ENCODE results near the gene MCC.

DNA sequence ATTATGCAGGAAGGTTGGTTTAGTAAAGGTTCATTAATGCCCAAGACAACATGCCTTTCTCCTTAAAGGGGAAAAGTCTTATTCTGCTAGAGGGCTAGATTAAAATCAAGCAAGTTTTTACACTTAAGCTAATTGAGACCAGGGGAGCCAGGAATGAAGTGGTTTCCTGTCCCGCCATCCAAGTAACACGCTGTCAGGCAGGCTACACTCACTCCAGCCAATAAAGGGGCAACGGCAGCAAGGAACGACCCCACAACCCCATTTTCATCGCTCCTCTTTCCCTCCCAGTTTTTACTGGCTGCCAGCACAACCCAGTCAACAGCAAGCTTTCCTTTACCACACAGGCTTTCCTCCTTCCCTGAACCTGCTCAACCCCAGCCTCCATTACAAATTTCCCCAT lies 286.5 kb downstream of the MCC start:
- TF ChIP-seq CTCF (conservative IDR thresholded peaks at IDR 0.05; ENCODE audit: low read depth, low read length) (no peak), USF2 (IDR thresholded peaks at IDR 0.05; ENCODE audit: low read depth, low read length) (no peak), POLR2A (IDR thresholded peaks at IDR 0.05; ENCODE audit: low read depth, low read length) (no peak), MXI1 (IDR thresholded peaks at IDR 0.05; ENCODE audit: borderline replicate concordance, low read depth, low read length) (no peak), CEBPB (IDR thresholded peaks at IDR 0.05; ENCODE audit: low read depth, low read length) (no peak), RAD21 (IDR thresholded peaks at IDR 0.05; ENCODE audit: low read length) (no peak), ELK1 (IDR thresholded peaks at IDR 0.05; ENCODE audit: borderline replicate concordance, low read depth, low read length) (no peak), MAFK (IDR thresholded peaks at IDR 0.05; ENCODE audit: low read depth, low read length) (no peak), BHLHE40 (IDR thresholded peaks at IDR 0.05; ENCODE audit: low read depth, low read length) (no peak), SMC3 (IDR thresholded peaks at IDR 0.05; ENCODE audit: low read depth, low read length) (no peak), RCOR1 (IDR thresholded peaks at IDR 0.05; ENCODE audit: insufficient replicate concordance, low read length) (no peak), FOS (IDR thresholded peaks at IDR 0.05; ENCODE audit: low read depth, low read length) (no peak), RFX5 (IDR thresholded peaks at IDR 0.05; ENCODE audit: low read depth, low read length) (no peak), MAZ (IDR thresholded peaks at IDR 0.05; ENCODE audit: borderline replicate concordance, low read depth, low read length) (no peak)
